Fibroblast of skin of scalp (primary cell): ENCODE data around the gene BCL7A.

Experiments used
- DNase-seq: peaks from one replicate; pipeline ENCODE4 v3.0.0-alpha.2; 2013

Gene BCL7A

DNA sequence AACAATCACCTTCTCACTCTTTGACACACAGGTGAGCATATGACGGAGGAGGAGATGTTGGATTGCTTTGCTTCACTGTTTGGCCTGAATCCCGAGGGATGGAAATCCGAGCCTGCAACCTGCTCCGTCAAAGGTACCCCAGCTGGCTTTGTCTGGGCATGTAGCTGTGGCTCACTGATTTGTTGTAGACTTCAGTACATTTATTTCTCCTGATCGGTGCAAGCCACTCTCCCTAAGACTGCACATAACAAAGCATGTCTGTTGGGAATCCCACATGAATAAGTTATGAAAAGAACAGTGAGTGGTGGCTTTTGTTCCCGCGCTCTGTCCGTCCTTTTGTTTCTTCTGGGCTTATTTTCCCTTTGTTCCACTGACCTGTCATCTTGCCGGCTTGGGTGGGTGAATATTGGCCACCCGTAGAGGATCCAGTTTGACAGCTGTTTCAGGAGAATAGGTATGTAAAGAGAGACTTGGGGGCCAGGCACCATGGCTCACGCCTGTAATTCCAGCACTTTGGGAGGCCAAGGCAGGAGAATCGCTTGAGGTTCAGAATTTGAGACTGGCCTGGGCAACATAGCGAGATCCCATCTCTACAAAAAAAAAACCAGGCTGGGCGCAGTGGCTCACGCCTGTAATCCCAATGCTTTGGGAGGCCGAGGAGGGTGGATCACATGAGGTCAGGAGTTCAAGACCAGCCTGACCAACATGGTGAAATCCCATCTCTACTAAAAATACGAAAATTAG, 20.0 kb upstream of the BCL7A start:
- no peak for DNase-seq

DNA sequence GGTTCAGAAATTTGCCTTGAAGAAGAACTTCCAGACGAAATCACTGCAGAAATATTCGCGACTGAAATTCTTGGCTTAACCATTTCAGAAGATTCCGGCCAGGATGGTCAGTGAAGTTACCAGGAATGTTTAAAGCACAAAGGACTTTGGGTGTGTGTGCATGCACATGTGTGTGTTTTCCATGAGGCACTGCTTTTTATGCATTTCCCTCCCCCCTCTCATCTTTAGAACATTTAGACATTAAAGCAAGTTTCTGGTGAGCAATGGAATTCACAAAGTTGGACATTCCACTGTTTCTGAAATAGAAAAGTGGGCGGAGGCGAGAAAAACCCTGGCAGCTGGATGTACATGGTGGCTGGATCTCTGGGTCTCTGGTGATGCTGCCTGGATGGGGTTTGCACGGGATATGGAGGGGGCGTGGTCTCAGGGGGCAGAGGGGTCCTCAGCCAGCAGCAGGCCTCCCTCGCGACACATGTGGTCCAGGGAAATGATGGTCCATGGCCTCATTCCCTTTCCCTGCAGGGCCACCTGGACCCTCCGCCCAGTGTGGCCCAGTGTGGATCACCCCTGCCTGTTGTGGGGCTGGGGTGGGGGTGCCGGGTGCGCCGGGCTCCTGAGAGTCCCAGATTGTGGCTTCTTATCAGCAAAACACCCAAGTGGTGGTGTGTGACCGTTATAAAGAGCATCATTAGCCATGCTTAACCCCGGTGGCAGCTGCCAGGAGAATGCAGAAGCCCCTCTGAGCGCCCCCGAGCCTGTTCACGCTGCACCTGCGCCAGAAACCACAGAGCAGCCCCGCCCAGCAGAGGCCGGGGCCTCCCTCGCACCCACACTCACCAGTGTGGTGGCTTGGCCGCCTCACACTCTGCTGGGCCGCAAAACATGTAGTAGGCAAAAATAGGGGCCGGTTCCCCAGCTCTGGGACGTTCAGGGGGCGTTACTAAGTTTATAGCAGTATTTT, 17.8 kb upstream of the BCL7A start:
- peak; percentile 88 for DNase-seq

DNA sequence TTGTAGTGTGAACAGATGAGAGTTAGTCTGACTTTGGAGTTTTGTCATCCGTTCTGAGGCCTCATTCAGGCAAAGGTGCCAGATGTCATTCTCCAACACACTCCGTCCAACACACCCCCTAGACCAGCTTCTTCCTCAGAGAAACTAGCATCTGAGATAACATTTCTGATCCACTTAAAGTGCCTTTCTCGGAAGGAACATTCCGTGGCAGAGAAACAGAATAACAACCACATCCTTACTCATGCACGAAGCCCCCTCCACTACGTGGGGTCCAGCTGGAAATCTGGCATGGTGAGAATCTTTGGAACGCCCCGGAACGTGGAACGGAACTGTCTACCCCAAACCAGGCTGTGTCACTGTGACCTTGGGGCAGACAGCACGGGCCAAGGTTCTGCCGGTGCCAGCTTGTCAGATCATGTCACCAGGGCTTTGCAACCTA, 17.0 kb upstream of the BCL7A start:
- DNase-seq = peak; percentile 68

DNA sequence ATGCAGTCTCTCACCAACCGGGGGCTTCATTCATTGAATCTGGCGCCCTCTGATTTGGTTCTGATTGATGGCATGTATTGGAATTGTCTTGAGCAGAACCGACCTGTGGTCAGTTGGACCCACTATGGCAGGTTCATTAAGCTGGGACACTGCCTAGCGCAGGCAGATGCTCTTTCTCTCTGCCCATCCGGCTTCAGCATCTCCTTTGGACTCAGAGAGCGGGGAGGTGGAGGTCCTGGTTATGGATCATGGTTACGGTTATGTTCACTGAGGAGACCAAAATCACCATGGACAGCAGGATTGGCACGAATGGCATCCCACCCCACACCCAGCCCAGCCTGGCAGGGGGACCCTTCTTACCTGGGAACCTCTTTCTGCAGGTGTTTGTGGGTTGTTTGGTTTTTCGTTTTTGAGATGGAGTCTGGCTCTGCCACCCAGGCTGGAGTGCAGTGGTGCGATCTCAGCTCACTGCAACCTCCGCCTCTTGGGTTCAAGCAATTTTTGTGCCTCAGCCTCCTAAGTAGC, 16.4 kb upstream of the BCL7A start:
- DNase-seq = no peak

DNA sequence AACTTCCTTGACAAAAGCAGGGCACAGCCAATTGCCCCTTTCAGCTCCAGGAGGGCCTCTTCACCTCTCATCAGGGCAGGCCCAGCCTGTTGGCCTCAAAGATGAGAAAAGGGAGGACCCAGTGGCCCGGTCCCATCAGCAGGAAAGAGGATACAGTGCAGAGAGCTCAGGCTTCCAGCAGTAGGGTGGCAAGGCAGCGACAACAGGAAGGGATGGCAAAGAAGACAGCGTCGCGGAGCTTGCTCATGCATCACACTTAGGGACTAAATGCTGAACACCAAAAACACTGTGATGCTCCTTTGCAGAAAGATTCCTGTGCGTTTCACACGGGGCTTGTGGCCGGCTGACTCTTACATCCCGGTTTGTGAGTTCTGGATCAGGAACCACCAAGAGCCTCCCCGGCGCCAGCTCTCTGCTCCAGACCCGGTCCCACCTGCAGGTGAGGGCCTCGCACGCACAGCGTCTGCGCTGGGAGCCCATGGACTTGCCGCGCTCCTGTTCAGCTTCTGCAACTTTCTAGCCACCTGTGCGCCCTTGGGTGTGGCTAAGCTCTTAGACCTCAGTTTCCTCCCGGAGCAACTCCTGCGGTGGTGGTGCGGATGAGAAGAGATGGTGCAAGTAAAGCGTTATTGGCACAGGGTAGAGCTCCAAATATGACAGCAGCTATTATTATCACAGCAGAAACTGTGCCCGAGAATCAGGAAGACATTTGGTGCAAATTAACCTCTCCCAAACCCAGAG, 15.3 kb upstream of the BCL7A start:
- no peak for DNase-seq

DNA sequence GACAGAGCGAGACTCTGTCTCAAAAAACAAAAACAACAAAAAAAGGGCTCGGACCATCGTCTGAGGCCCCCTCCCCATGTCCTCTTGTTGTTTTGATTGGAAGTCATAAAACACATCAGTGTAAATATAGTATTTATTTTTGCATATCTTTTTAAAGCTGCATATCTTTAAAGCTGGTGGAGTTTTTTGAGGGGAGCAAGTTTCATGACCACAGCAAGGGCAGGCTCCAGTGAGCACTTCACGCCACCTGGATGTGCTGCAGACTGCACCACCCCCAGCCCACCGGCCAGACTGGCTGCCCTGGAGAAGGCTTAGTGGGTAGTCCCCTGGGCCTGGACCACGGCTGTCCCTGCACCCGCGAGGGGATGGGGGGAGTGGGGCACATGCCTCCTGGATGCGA, 11.9 kb upstream of the BCL7A start:
- DNase-seq = no peak

DNA sequence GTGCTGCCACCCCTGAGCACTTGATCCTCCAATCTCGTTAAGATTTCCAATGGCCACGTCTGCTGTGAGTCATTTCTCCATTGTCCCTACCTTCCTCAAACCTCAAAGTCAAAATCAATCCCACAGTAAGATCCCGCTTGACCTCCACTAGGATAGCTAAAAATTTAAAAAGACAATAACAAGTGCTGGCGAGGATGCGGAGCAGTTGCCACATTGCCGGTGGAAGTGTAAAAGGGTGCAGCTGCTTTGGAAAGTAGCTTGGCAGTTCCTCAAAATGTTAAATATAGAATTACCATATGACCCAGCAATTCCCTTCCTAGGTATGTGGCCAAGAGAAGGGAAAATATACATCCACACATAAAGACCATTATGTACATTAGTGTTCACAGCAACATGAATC, 9.5 kb upstream of the BCL7A start:
- no peak for DNase-seq

DNA sequence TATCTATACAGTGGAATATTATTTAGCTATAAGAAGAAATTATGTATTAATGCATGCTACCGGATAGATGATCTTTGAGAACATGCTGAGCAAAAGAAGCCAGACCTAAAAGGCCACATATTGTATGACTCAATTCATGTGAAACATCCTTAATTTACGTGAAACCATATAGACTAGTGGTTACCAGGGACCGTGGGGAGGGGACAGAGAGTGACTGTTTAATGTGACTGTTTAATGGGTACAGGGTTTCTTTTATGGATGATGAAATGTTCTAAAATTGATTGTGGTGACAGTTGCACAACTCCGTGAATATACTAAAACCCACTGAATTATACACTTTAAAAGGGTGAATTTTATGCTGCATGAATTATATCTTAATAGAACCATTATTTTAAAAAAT, 8.5 kb upstream of the BCL7A start:
- no peak for DNase-seq

DNA sequence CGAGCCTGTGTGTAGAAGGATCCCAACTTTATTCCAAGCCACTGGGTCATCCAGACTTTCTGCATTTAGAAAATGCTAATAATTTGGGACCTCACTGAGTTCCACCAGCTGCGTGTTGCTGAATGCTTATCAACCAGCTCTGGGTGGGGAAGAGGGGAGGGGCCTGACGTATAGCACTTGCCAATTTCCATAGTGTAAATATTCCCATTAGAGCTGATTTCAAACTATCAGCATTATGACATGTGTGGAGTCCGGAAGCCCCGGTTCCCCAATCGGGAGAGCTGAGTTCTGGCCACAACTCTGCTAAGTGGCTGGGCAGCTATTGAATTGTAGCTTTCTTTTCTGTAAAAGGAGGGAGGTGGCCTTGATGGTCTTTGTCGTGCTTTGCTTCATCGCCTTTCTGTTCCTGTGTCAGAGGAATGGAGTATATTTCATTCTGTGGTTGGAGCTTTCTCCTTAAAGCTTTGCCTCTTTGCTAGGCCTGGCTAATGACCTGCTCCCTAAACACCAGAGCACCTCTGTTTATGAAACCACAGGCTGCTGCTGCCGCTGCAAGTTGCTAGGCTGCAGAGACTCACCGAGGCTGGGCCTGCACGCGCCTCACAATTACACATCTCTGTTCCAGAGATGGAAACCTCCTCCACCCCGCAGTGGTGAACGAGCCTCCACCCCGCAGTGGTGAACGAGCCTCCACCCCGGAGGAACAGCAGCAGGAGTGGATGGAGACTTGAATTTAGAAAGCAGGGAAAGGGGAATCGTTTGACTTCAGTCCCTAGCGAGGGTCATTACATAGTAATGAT, 7.7 kb upstream of the BCL7A start:
- DNase-seq = no peak

DNA sequence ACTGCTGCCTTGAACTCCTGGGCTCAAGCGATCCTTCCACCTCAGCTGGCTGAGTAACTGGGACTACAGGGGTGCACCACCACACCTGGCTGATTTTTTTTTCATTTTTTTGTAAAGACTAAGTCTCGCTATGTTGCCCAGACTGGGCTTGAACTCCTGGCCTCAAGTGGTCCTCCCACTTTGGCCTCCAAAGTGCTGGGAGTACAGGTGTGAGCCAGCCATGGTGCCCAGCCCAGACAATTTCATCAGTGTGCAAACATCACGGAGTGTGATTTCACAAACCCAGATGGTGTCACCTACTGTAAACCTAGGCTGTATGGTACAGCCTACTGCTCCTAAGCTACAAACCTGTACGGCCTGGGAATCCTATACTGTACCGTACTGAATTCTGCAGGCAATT, 6.9 kb upstream of the BCL7A start:
- DNase-seq = no peak

DNA sequence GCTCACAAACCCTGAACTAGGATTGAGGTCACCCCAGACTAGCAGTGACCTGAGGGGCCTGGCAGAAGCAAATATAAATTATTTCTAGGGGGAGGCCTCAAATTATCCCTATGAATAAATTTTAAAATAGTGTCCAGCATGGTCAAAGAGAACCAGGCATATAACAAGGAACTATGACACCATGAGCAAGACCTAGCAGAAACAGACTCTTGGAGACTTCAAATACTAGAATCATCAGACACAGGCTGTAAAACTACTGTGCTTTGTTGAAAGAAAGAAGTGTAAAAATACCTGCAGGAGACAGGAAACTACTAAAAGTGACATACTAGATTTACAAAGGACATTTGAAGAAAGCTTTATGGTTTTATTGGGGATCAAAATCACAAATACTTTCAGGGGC, 3.2 kb upstream of the BCL7A start:
- no peak for DNase-seq

DNA sequence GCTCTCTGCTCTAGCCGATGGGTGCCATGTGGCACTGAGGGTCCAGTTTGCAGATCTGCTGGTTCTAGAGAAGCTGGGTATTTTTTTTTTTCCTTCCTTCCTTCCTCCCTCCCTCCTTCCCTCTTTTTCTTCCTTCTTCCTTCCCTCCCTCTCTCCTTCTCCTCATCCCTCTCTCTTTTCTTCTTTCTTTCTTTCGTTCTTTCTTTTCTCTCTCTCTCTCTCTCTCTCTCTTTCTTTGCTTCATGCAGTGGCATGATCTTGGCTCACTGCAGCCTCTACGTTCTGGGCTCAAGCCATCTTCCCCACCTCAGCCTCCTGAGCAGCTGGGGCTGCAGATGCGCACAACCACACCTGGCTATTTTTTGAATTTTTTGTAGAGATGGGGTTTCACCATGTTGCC, 2.7 kb upstream of the BCL7A start:
- no peak for DNase-seq

DNA sequence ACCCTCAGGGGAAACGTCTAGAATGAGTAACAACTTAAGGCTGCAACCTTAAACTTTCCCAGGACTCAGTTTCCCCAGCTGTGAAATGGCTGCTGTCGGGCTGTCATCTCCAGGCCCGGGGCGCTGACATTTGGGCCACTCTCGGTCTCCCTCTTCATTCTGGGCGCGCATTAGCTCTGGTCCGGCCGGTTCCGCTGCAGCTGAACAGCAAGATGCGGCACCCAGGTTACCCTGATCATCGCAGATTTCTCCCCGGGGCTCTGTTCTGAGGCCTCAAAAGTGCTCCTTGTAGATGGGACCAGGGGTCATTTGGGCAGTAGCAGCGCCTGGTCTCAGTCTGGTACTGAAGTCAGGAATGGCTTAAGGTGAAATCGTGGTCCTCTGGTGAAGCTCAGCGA, 890 bp upstream of the BCL7A start:
- no peak for DNase-seq

DNA sequence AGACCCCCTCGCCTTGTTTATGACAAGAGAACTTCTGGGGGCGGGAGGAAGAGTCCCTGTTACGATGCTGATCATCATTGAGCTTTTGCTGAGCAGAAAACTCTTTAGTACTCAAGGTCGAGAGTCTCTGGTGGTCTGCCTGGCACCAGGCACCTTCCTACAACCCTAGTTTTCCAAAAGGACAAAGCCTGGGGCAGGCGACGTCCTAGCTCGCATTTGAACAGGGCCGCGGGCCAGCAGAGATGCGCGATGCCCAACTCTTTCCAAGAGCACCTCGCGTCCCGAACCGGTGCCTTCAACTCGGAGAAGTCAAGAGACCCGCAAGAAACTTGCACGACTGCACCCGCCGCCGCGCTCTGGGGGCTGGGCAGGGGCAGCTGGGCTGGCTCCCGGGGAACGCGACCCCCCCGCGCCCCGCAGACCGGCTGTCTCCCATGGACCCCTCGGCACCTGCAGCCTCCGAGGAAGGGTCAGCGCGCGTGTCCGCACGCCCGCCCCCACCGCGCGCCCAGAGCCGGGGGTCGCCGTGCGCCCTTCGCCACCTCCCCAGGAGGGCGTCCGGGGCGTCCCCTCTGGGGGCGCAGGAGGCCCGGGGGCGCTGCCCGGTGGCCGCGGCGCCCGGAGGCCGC, 377 bp upstream of the BCL7A start:
- no peak for DNase-seq

DNA sequence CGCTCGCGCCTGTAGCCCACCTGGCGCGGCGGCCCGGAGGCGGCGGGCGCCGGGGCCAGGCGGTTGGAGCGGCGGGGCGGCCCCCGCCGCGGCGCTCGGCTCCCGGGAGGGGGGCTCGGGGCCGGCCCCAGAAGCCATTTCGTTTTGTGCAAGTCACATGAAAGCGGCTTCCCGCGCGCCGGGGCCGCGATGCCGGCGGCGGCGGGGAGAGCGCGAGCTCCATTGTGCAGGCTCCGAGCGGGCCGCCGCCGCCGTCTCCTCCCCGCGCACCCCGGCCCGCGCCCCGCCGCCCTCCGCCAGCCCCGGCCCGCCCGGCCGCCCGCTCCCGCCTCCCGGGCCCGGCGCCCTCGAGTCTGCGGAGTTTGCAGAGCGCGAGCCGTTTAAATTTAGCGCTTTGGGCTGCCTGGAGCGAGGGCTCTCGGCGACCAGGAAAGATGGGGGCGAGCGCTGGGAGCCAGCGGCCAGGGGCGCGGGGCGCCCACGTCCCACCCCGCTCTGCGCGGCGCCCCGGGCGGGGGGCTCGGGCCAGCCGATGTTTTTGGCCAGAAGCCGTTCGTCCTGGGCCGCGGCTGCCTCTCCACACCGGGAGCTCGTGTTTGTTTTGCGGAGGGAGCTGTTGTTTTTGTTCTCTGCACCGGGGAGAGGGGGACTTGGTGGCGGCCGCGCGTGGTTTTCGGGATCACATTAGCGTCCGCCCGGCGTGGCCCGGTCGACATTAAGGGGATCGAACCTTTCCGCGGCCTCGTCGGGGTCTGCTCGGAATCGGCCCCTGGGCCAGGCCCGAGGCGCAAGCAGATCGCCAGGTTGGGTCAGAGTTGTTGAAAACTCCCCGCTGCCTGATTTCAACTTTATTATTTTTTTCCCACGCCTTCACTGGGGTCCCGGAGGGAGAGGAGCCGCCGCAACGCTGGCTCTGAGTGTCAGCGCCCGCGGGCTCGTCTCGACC, 982 bp downstream of the BCL7A start:
- DNase-seq = peak; percentile 40

DNA sequence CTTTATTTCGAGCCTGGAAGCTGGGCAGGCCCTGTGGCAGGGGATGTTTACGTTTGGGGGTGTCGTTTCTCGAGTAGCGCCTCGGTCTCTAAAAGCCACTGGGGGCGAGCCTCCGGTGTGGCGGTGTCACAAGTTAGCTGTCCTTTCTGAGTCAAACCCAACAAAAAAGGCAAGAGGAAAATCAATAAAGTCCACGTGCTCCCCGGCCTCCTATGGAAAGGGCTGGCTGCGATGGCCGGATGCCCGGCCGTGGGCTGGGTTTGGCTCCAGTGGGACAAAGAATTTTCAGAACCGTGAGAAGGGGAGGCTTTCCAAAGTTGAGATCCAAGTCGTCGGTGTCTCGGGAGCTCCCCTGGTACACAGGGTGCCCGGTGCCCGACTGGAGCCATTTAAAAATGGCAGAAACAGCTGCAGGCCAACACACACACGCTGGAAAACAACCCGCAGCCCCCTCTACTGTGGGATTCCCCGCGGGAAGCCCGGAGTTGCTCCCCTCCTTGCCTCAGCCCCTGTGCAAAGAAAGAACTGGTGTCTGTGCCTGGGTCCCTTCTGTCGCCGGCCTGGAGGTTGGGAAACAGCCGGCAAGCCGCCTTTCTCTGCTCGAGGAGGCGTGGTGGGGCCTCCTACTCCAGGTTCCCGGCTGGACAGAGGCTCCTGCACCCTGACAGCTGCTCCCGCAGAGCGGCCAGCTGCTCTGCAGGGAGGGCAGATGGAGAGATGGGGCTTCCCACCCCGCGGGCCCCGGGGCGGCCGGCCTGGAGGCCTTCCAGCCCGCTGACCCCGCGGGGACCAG, 1.9 kb downstream of the BCL7A start:
- DNase-seq = peak; percentile 68

DNA sequence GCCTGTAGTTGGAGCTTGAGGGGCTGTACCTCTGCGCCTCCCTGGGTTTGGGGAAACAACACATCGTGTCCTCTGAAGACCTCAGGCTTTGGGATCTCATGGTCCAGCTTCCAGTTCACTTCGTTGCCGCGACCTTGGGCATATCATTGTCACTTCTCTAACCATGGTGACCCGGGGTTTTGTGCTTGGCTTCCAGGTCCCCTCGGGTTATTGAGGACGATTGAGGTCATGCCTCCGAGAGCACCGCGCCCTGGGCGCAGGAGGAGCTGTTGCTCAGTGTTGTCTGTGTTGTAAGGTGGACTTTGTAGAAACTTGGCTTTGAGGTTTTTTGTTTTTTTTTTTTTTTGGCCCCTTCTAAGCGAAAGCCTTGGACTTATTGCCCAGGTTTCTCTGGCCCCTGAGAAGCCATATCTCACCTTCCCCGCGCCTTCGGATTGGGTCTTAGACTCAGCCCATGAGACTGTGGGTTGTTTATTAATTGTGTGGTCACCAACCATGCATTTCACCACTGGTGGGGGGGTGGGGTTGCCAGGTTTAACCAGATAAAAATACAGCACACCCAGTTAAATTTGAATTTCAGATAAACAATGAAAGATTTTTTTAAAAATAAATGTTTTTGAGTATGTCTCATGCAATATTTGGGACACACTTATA, 2.6 kb downstream of the BCL7A start:
- no peak for DNase-seq

DNA sequence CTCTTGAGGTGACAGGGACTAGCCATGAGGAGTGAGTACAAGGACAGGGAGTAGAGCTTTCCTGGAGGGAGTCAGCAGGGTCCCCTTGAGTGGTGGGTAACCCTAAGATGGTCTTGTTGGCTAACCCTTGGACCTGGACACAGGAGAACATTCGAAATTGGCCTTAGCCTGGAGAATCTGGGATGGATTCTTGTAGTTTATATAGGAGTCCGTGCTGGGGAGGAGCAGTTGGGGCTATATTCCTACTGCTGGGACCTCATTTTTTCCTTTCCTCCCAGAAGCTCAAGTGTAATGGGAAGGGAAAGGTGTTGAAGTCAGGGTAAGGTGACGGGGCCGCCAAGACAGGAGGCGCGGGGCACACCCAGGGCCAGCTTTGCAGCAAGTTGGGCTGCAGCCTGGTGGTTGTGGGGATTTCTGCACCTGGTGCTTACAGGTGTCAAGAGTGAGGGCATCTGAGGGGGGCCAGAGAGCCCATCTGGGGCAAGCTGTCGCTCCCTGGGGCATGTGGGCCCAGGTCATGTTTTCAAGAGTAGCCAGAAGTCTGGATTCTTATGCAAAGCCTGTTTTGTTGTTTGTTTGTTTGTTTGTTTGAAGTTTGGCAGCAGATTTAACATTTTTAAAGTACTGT, 5.1 kb downstream of the BCL7A start:
- DNase-seq = no peak
